Dedifferentiated amniotic fluid mesenchymal stem cell (primary cell): Measurements from ENCODE around the gene TMEM143.
"Not testable (repeated sequence)": the region's sequence is repeated elsewhere in the genome, so short reads cannot be mapped to it uniquely, and the experiment has no call there.

Experiments
- DNase-seq: peaks from one replicate; pipeline ENCODE4 v3.0.0-alpha.2; 2016; ENCODE audit errors: extremely low spot score

Gene TMEM143

GRCh38 chr19:48363810-48364597 lies at the start of gene TMEM143, which contains the start of gene SYNGR4:
TSS of gene TMEM143 (minus strand) at chr19:48363940. CDS start at chr19:48363920, 20 bp downstream.
TSS of gene SYNGR4 (plus strand) at chr19:48364367. CDS start at chr19:48365843, 1,476 bp downstream.
- DNase-seq, result peak; percentile 99

- DNase-seq, result no peak
Measured at GRCh38 chr19:48405850-48406249, 42.1 kb upstream of the TMEM143 start.

GRCh38 chr19:48405010-48405659 lies 41.4 kb upstream of the TMEM143 start:
- no peak for DNase-seq

GRCh38 chr19:48403606-48404005 lies 39.9 kb upstream of the TMEM143 start:
- DNase-seq, result no peak

- DNase-seq, result no peak
Measured at GRCh38 chr19:48401287-48401686, 37.5 kb upstream of the TMEM143 start.

- DNase-seq, result no peak
Measured at GRCh38 chr19:48400018-48400742, 36.4 kb upstream of the TMEM143 start.

- no peak for DNase-seq
Measured at GRCh38 chr19:48398375-48399235, 34.9 kb upstream of the TMEM143 start.

GRCh38 chr19:48398102-48398374 lies 34.3 kb upstream of the TMEM143 start:
- DNase-seq, result no peak

GRCh38 chr19:48397263-48398101 lies 33.7 kb upstream of the TMEM143 start:
- no peak for DNase-seq

GRCh38 chr19:48396824-48397176 lies 33.1 kb upstream of the TMEM143 start:
- DNase-seq, result no peak

GRCh38 chr19:48396016-48396823 lies 32.5 kb upstream of the TMEM143 start:
- DNase-seq, result no peak

- DNase-seq, result no peak
Measured at GRCh38 chr19:48395499-48395898, 31.8 kb upstream of the TMEM143 start.

- no peak for DNase-seq
Measured at GRCh38 chr19:48395170-48395455, 31.4 kb upstream of the TMEM143 start.

- no peak for DNase-seq
Measured at GRCh38 chr19:48394331-48395169, 30.8 kb upstream of the TMEM143 start.

- no peak for DNase-seq
Measured at GRCh38 chr19:48393559-48394330, 30.0 kb upstream of the TMEM143 start, which contains the start of gene GRIN2D. TSS of gene GRIN2D (plus strand) at chr19:48393668. CDS start at chr19:48398393, 4,725 bp downstream.

- no peak for DNase-seq
Measured at GRCh38 chr19:48392860-48393558, 29.3 kb upstream of the TMEM143 start.

GRCh38 chr19:48392006-48392344 lies 28.2 kb upstream of the TMEM143 start:
- not testable (repeated sequence) for DNase-seq
